Measurements from ENCODE around the gene CBL. TPM values are rescaled to one million over a fixed set of nuclear protein-coding genes. Genes with fewer than 3 reads are reported as not detected.

CBL gene
- total and polyA plus RNA-seq, 10 of the 15 experiments (the other 5 are each of a cell fraction or from before 2014, with no cell fraction given): 3.9 to 27.1 (median 9.5) TPM

- TF ChIP-seq NRF1 (conservative IDR thresholded peaks at IDR 0.05; ENCODE audit: low read depth, low read length) (no peak), POLR2A (IDR thresholded peaks at IDR 0.05; ENCODE audit: low read depth, low read length) (no peak), CBX5 (IDR thresholded peaks at IDR 0.05; ENCODE audit: low read depth) (no peak), BCLAF1 (IDR thresholded peaks at IDR 0.05) (no peak), ETV6 (conservative IDR thresholded peaks at IDR 0.05 in 1 of 2, IDR thresholded peaks at IDR 0.05 in 1 of 2; ENCODE audit: borderline replicate concordance in 1 of 2, low read depth in 1 of 2) (no peak), CUX1 (IDR thresholded peaks at IDR 0.05; ENCODE audit: insufficient replicate concordance, low read depth, low read length) (no peak), NR2C1 (IDR thresholded peaks at IDR 0.05) (no peak), E2F8 (IDR thresholded peaks at IDR 0.05; ENCODE audit: low read depth, partially characterized antibody) (no peak), RB1 (IDR thresholded peaks at IDR 0.05; ENCODE audit: borderline replicate concordance) (peak; percentile 89; the same call in 1 of the 2 replicates), ZSCAN29 (IDR thresholded peaks at IDR 0.05) (no peak), ATF2 (IDR thresholded peaks at IDR 0.05; ENCODE audit: low read length) (no peak), JUNB (IDR thresholded peaks at IDR 0.05) (no peak), USF1 (IDR thresholded peaks at IDR 0.05; ENCODE audit: borderline replicate concordance, extremely low read length, insufficient read depth, low read depth, low read length) (no peak), BRCA1 (IDR thresholded peaks at IDR 0.05; ENCODE audit: low read depth, low read length) (no peak)
Measured at GRCh38 chr11:119356349-119357031, 150.4 kb downstream of the CBL start (continued).

Measured in GM12878 (cell line).